Progenitor cell of endocrine pancreas (in vitro differentiated cells): ENCODE data around the gene HOXB6. TPM values are rescaled to one million over a fixed set of nuclear protein-coding genes. Genes with fewer than 3 reads are reported as not detected.

Experiments used
- DNase-seq: peaks from one replicate; pipeline ENCODE4 v3.0.0; 2021; ENCODE audit warnings: low spot score; ENCODE audit not compliant: unreplicated experiment
- H3K27ac Mint-ChIP-seq: 2 replicates; pipeline ENCODE4 v1.8.0; 2021; ENCODE audit warnings: mild to moderate bottlenecking, moderate library complexity, mixed read lengths
- H3K27me3 Mint-ChIP-seq: 2 replicates; pipeline ENCODE4 v1.8.0; 2021; ENCODE audit warnings: mixed read lengths
- H3K36me3 Mint-ChIP-seq: 2 replicates; pipeline ENCODE4 v1.8.0; 2022; ENCODE audit warnings: mixed read lengths; ENCODE audit not compliant: insufficient read depth
- H3K4me1 Mint-ChIP-seq: 2 replicates; pipeline ENCODE4 v1.8.0; 2021; ENCODE audit warnings: low read depth, mixed read lengths
- H3K4me3 Mint-ChIP-seq: 2 replicates; pipeline ENCODE4 v1.8.0; 2021; ENCODE audit warnings: low read depth, mild to moderate bottlenecking, moderate library complexity, mixed read lengths
- H3K9me3 Mint-ChIP-seq: 2 replicates; pipeline ENCODE4 v1.8.0; 2021; ENCODE audit warnings: low read depth, mixed read lengths
- total RNA-seq: library from RNA; stranded (reverse); gene quantifications from 2 replicates; pipeline ENCODE4 v1.2.1, GENCODE V29; 2021
- TF ChIP-seq, protein P1 (sequence below): fragments of 200-600 bp; sonication (generic); IDR thresholded peaks from one replicate; pipeline ENCODE4 v1.5.0; 2021; ENCODE audit warnings: antibody characterized with exemption, mild to moderate bottlenecking; ENCODE audit not compliant: unreplicated experiment

Gene HOXB6
- total RNA-seq, 1 donor from 2014 or later, result 0.96 TPM

DNA sequence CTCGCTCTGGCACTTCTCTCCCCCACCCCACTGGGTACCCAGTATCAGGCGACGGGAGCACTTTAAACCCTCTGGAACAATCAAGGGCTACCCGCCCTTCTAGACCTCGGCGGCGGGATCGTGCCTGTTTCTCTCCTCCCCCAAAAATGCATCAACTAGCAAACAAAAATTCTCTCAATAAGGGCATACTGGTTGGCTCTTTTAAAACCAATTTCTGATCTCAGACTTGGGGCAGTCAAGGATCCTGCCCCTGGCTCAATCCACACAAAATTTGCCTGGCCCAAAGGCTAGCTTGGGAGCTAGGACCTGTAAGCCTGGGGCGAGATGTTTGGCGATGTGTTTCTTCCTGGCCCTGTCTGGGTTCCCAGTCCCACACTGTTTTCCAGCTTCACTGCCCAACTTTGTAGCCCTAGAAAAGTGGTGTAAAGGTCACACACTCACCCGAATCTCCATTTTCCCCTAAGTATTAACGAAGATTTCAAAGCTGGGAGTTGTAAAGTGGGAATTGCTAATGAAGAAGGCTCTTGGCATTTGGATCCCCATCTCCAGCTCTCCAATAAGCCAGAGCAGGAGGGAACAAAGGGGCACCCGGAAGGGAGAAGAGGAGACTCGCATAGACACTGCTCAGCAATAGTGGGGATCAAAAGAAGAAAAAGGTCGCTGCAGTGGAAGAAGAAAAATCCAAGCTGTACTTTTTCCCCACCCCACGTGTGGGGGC, 45.5 kb downstream of the HOXB6 start:
- no peaks in the 10 kb centered on the region for H3K36me3 Mint-ChIP-seq
- no peak overlapping the region for H3K27ac Mint-ChIP-seq
- TF ChIP-seq, protein P1, sequence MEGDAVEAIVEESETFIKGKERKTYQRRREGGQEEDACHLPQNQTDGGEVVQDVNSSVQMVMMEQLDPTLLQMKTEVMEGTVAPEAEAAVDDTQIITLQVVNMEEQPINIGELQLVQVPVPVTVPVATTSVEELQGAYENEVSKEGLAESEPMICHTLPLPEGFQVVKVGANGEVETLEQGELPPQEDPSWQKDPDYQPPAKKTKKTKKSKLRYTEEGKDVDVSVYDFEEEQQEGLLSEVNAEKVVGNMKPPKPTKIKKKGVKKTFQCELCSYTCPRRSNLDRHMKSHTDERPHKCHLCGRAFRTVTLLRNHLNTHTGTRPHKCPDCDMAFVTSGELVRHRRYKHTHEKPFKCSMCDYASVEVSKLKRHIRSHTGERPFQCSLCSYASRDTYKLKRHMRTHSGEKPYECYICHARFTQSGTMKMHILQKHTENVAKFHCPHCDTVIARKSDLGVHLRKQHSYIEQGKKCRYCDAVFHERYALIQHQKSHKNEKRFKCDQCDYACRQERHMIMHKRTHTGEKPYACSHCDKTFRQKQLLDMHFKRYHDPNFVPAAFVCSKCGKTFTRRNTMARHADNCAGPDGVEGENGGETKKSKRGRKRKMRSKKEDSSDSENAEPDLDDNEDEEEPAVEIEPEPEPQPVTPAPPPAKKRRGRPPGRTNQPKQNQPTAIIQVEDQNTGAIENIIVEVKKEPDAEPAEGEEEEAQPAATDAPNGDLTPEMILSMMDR, result no peak
- no peak for DNase-seq
- H3K9me3 Mint-ChIP-seq, result no peaks in the 10 kb centered on the region
- H3K4me1 Mint-ChIP-seq, result peaks cover 68% of the 10 kb centered on the region
- H3K27me3 Mint-ChIP-seq, result peaks cover 84% of the 10 kb centered on the region
- H3K4me3 Mint-ChIP-seq, result no peak overlapping the region

DNA sequence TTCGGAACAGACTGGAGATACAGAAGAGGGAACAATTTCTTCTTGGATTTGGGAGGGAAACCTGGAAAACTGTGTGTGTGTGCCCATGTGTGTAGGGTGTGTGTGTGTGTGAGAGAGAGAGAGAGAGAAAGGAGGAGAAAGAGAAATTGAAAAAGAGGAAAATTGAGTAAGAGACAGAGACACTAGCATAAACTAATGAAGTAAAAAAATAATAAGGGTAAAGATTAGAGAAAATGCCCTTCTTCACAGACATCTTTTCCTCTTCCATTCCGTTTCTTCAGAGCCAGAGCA, 46.0 kb downstream of the HOXB6 start:
- H3K4me1 Mint-ChIP-seq, result peaks cover 69% of the 10 kb centered on the region
- no peaks in the 10 kb centered on the region for H3K9me3 Mint-ChIP-seq
- no peaks in the 10 kb centered on the region for H3K36me3 Mint-ChIP-seq
- DNase-seq, result no peak
- peaks cover 88% of the 10 kb centered on the region for H3K27me3 Mint-ChIP-seq
- no peak overlapping the region for H3K27ac Mint-ChIP-seq
- peak overlapping the region; percentile 38 for H3K4me3 Mint-ChIP-seq
- TF ChIP-seq, protein P1, result no peak

DNA sequence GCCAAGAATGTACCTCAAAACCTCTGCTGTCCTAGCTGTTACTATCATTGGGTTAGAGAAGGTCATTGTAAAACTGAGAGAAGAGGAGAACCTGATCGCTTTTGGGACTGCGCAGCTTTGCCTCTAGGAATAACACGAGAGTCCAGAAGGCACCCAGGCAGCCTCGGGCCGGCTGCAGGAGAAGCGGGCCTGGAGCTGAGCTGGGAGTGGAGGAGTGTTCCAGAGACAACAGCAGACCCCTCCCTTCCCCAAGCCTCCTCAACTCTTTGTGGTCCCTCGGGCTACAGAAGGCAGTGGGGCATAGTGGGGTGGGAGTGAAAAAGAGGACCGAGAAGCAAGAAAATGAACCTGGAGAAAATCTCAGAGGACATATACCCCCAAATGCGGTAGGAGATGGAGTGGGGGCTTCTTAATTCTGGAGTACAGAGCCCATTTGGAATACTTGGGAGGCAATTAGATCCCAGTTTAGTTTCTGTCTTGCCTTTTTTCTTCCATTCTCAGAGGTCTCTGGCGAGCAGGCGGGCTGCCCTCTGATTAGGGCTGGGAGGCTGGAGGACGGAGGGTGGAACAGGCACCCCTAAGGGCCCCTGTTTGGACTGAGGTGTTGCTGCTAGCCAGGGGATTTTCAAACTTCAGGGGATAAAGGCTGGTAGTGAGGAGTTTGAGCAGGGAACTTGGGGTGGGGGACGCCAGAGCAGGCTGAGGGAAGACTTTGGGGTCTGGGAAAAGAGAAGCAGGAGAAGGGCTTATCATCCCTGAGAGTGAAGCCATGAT, 46.5 kb downstream of the HOXB6 start:
- Mint-ChIP-seq H3K9me3 (no peaks in the 10 kb centered on the region), H3K4me3 (peak overlapping the region; percentile 38), H3K27me3 (peaks cover 88% of the 10 kb centered on the region), H3K36me3 (no peaks in the 10 kb centered on the region), H3K4me1 (peaks cover 67% of the 10 kb centered on the region), H3K27ac (peak overlapping the region; percentile 63)
- TF ChIP-seq, protein P1, result no peak
- DNase-seq, result no peak

DNA sequence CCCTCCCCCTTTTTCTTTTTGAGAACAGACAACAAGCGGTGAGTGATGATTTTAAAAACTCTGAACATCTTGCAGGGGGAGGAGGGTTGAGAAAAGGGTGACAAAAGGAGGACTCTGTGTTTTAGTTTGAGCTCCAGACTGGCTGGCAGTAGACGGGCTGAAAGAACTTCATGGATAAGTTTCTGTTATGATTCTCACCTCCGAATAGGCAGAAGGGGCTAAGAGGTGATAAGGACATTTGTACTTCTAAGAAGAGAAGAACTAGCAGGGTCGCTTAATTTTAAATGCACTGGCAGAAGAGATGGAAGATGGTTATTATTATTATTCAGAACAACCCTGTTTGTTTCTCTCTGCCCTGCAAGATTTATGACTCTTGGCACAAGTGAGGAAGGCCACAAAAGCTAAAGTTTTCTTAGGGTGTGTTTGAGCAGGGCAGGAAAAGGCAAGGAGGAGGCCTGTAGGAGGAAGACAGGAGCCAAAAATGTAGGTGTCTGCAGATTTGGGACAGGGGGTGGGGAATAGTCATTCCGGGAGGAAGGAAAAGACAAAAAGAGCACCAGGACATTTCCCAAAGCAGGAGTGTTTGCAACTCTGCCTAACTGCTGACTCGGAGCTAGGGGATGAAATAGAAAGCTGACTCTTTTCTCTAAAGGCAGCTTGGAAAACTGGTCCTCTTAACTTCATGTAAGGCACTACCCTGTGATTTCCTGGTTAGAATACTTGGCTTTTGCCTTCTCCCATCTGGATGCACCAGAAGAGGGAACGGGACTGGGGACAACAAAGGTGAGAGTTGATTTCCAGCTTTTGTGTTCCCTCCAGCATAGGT, 48.0 kb downstream of the HOXB6 start:
- no peak for DNase-seq

More for the DNA sequence above, 48.0 kb downstream of the HOXB6 start:
- Mint-ChIP-seq H3K4me1 (peaks cover 60% of the 10 kb centered on the region), H3K4me3 (peak overlapping the region; percentile 69), H3K9me3 (no peaks in the 10 kb centered on the region), H3K27ac (peak overlapping the region; percentile 46), H3K27me3 (peaks cover 87% of the 10 kb centered on the region), H3K36me3 (peaks cover 4% of the 10 kb centered on the region)
- TF ChIP-seq, protein P1, result no peak
